Calu3 (cell line): ENCODE results near the gene APOA1. TPM values are rescaled to one million over a fixed set of nuclear protein-coding genes. Genes with fewer than 3 reads are reported as not detected.

Source experiments
- BruUV-seq: library from RNA; stranded (reverse); fragments of 400-500 nt; replicated peaks from 2 replicates; lab custom pipeline; 2021; lab: Mats Ljungman, UMichigan
- CTCF ChIA-PET: fragments of 300-600 bp; sonication (Branson Sonifier 250); formaldehyde crosslinking; loops from one replicate; lab custom pipeline; 2022; ENCODE audit warnings: antibody characterized with exemption; lab: Charles Lee
- DNase-seq: peaks from one replicate; pipeline ENCODE4 v3.0.0; 2022
- H3K27ac Mint-ChIP-seq: one replicate; pipeline ENCODE4 v1.8.0; 2022; ENCODE audit warnings: mixed read lengths; ENCODE audit not compliant: unreplicated experiment
- H3K27me3 Mint-ChIP-seq: one replicate; pipeline ENCODE4 v1.8.0; 2022; ENCODE audit warnings: mixed read lengths; ENCODE audit not compliant: unreplicated experiment
- H3K36me3 Mint-ChIP-seq: one replicate; pipeline ENCODE4 v1.8.0; 2022; ENCODE audit warnings: mild to moderate bottlenecking, moderate library complexity, mixed read lengths; ENCODE audit not compliant: insufficient read depth, unreplicated experiment
- H3K4me1 Mint-ChIP-seq: one replicate; pipeline ENCODE4 v1.8.0; 2022; ENCODE audit warnings: mild to moderate bottlenecking, low read depth, mixed read lengths; ENCODE audit not compliant: unreplicated experiment
- H3K4me3 Mint-ChIP-seq: one replicate; pipeline ENCODE4 v1.8.0; 2022; ENCODE audit warnings: mild to moderate bottlenecking, low read depth, moderate library complexity, mixed read lengths; ENCODE audit not compliant: unreplicated experiment
- H3K9me3 Mint-ChIP-seq: one replicate; pipeline ENCODE4 v1.8.0; 2022; ENCODE audit warnings: low read depth, mixed read lengths; ENCODE audit not compliant: unreplicated experiment
- intact Hi-C: fragments of 100-400 bp; cut with micrococcal nuclease; formaldehyde crosslinking; loops from one replicate; pipeline ENCODE4 v1.10.0; 2022; ENCODE audit not compliant: unreplicated experiment
- total RNA-seq: library from RNA; stranded (reverse); gene quantifications from 2 replicates; pipeline ENCODE4 v1.2.3, GENCODE V29; 2022
- TF ChIP-seq, protein P1 (sequence below): fragments of 200-600 bp; IDR thresholded peaks from one replicate; pipeline ENCODE4 v1.8.0; 2022; ENCODE audit warnings: antibody characterized with exemption; ENCODE audit not compliant: unreplicated experiment

The APOA1 gene
- total RNA-seq, 1 experiment from 2014 or later: not detected

DNA sequence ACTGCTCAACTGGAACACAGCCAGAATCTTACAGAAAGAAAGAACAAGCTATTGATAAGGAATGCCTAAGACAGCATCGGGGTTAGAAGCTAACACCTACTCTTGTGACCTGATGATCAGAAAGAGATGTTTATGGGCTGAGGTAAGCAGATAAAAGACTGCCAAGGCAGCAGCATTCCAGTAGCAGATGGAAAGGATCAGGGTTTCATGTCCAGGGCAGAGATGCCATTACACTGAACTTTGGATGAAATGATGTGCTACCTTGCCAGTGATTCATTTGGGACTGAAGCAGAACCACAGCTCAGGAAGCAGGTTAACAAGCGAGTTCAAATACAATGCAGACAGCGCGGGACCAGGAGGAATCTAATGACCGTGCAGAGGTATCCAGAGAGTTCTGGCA, 27.1 kb upstream of the APOA1 start:
- TF ChIP-seq, protein P1, sequence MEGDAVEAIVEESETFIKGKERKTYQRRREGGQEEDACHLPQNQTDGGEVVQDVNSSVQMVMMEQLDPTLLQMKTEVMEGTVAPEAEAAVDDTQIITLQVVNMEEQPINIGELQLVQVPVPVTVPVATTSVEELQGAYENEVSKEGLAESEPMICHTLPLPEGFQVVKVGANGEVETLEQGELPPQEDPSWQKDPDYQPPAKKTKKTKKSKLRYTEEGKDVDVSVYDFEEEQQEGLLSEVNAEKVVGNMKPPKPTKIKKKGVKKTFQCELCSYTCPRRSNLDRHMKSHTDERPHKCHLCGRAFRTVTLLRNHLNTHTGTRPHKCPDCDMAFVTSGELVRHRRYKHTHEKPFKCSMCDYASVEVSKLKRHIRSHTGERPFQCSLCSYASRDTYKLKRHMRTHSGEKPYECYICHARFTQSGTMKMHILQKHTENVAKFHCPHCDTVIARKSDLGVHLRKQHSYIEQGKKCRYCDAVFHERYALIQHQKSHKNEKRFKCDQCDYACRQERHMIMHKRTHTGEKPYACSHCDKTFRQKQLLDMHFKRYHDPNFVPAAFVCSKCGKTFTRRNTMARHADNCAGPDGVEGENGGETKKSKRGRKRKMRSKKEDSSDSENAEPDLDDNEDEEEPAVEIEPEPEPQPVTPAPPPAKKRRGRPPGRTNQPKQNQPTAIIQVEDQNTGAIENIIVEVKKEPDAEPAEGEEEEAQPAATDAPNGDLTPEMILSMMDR: no peak
- no peak for DNase-seq
- H3K4me3 Mint-ChIP-seq: no peak overlapping the region
- no peak overlapping the region for H3K27ac Mint-ChIP-seq
- intact Hi-C loops: no loop called here
- CTCF ChIA-PET: no interaction called here
- H3K36me3 Mint-ChIP-seq: peaks cover 6% of the 10 kb centered on the region
- H3K9me3 Mint-ChIP-seq: no peaks in the 10 kb centered on the region
- no peaks in the 10 kb centered on the region for H3K27me3 Mint-ChIP-seq
- no TSS peak for BruUV-seq
- H3K4me1 Mint-ChIP-seq: no peaks in the 10 kb centered on the region

DNA sequence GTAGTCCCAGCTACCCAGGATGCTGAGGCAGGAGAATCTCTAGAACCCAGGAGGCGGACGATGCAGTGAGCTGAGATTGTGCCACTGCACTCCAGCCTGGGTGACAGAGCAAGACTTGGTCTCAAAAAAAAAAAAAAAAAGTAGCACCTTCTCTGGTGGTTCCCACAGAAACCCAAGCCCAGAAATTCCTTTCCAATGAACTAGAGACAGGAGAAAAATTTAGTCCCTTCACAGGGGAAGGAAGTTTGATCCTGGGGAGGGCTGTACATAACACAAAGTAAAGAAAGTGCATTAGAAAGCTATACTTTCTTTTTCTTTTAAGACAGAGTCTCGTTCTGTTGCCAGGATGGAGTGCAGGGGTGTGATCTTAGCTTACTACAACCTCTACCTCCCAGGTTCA, 25.5 kb upstream of the APOA1 start:
- H3K4me1 Mint-ChIP-seq: no peaks in the 10 kb centered on the region
- H3K36me3 Mint-ChIP-seq: peaks cover 6% of the 10 kb centered on the region
- no TSS peak for BruUV-seq
- no peaks in the 10 kb centered on the region for H3K9me3 Mint-ChIP-seq
- DNase-seq: no peak
- intact Hi-C loops: no loop called here
- CTCF ChIA-PET: no interaction called here
- no peak overlapping the region for H3K4me3 Mint-ChIP-seq
- TF ChIP-seq, protein P1: no peak
- no peaks in the 10 kb centered on the region for H3K27me3 Mint-ChIP-seq
- no peak overlapping the region for H3K27ac Mint-ChIP-seq

DNA sequence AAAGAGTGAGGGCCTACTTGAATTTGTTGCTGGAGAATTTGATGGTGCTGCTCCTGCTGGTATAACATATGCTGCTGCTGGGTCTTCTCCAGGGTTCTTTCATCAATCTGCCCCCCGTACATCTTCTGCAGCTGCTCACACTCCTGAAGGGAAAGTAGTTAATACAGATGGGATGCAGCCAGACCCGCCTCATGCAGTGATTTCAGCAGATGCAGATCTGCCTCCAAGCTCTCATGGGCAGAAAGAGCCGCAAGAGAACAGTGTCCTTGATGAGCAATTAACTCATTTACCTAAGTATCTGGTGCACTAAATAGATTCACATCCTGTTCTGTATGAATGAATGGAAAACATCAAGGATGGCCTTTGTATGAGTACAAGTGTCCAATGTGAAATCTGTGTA, 24.8 kb upstream of the APOA1 start:
- Mint-ChIP-seq H3K36me3 (peaks cover 6% of the 10 kb centered on the region), H3K9me3 (no peaks in the 10 kb centered on the region), H3K4me3 (no peak overlapping the region), H3K27me3 (no peaks in the 10 kb centered on the region), H3K4me1 (no peaks in the 10 kb centered on the region), H3K27ac (no peak overlapping the region)
- intact Hi-C loops: no loop called here
- BruUV-seq: no TSS peak
- CTCF ChIA-PET: no interaction called here
- no peak for DNase-seq
- TF ChIP-seq, protein P1: no peak

DNA sequence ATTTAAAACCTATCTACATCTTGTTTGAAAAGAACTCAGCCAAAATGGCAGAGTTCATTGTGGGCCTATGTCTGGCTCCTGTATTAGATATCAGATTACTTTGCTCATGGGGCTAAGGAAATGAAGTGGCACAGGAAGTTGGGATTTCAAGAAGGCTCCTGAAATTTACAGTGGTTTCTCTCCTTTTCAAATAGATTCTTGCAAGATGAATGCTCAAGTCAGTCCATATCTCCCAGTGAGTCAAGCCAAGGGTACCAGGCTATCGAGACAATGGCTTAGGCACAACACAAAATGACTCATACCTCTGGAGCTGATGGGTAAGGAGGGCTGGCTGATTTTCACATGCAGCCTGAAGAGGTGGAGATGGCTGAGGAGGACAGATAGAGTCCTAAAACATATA, 24.1 kb upstream of the APOA1 start:
- no TSS peak for BruUV-seq
- peaks cover 6% of the 10 kb centered on the region for H3K36me3 Mint-ChIP-seq
- no peak overlapping the region for H3K27ac Mint-ChIP-seq
- no peak for DNase-seq
- no peaks in the 10 kb centered on the region for H3K4me1 Mint-ChIP-seq
- TF ChIP-seq, protein P1: no peak
- intact Hi-C loops: no loop called here
- H3K9me3 Mint-ChIP-seq: no peaks in the 10 kb centered on the region
- no peak overlapping the region for H3K4me3 Mint-ChIP-seq
- H3K27me3 Mint-ChIP-seq: no peaks in the 10 kb centered on the region
- CTCF ChIA-PET: no interaction called here
